IMR-90 (cell line): ENCODE data around the gene NET1.
"Not testable (repeated sequence)": the region's sequence is repeated elsewhere in the genome, so short reads cannot be mapped to it uniquely, and the experiment has no call there.

Experiments used
- CEBPB ChIP-seq: IDR thresholded peaks from 2 replicates; pipeline ENCODE4 v1.6.1; 2012; ENCODE audit warnings: low read depth, low read length, improper control_type of control experiment
- CHD1 ChIP-seq: IDR thresholded peaks from 2 replicates; pipeline ENCODE4 v1.6.1; 2012; ENCODE audit warnings: low read depth, low read length, improper control_type of control experiment
- FOS ChIP-seq: fragments of 150-350 bp; IDR thresholded peaks from 2 replicates; pipeline ENCODE4 v1.6.1; 2016; ENCODE audit warnings: low read depth, low read length
- MAZ ChIP-seq: IDR thresholded peaks from 2 replicates; pipeline ENCODE4 v1.6.1; 2012; ENCODE audit warnings: low read depth, mild to moderate bottlenecking, low read length, improper control_type of control experiment, moderate library complexity, borderline replicate concordance
- MXI1 ChIP-seq: IDR thresholded peaks from 2 replicates; pipeline ENCODE4 v1.6.1; 2012; ENCODE audit warnings: low read depth, mild to moderate bottlenecking, low read length, moderate library complexity, borderline replicate concordance
- POLR2A ChIP-seq: IDR thresholded peaks from 2 replicates; pipeline ENCODE4 v1.6.1; 2012; ENCODE audit warnings: mild to moderate bottlenecking, low read depth, low read length
- TF ChIP-seq, protein P1 (sequence below): conservative IDR thresholded peaks from 2 replicates; pipeline ENCODE4 v1.5.1; 2012; ENCODE audit warnings: mild to moderate bottlenecking, low read depth, low read length, improper control_type of control experiment

DNA sequence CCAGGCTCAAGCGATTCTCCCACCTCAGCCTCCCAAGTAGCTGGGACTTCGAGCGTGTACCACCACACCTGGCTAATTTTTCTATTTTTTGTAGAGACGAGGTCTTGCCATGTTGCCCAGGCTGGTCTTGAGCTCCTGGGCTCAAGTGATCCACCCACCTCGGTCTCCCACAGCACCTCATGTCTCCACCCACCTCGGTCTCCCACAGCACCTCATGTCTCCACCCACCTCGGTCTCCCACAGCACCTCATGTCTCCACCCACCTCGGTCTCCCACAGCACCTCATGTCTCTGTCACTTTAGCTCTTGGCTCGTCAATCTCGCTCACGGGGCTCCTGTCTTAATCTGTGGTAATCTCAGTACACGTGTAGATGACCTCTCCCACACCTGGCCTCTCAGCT lies 32.0 kb upstream of the NET1 start:
- TF ChIP-seq, protein P1, sequence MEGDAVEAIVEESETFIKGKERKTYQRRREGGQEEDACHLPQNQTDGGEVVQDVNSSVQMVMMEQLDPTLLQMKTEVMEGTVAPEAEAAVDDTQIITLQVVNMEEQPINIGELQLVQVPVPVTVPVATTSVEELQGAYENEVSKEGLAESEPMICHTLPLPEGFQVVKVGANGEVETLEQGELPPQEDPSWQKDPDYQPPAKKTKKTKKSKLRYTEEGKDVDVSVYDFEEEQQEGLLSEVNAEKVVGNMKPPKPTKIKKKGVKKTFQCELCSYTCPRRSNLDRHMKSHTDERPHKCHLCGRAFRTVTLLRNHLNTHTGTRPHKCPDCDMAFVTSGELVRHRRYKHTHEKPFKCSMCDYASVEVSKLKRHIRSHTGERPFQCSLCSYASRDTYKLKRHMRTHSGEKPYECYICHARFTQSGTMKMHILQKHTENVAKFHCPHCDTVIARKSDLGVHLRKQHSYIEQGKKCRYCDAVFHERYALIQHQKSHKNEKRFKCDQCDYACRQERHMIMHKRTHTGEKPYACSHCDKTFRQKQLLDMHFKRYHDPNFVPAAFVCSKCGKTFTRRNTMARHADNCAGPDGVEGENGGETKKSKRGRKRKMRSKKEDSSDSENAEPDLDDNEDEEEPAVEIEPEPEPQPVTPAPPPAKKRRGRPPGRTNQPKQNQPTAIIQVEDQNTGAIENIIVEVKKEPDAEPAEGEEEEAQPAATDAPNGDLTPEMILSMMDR, result not testable (repeated sequence)
- TF ChIP-seq POLR2A, CHD1, CEBPB, MAZ, MXI1, FOS: not testable (repeated sequence)
